Retinal pigment epithelial cell (primary cell): ENCODE measurements around the gene KMT2B.

ENCODE experiments used
- DNase-seq: peaks from one replicate; pipeline ENCODE4 v3.0.0-alpha.2; 2010; ENCODE audit warnings: low read depth
- H3K4me3 ChIP-seq: 2 replicates; pipeline ENCODE4 v1.5.1; 2011; ENCODE audit warnings: mild to moderate bottlenecking, low read length, control low read depth, moderate library complexity
- CTCF ChIP-seq: conservative IDR thresholded peaks from 2 replicates; pipeline ENCODE4 v1.5.1; 2011; ENCODE audit warnings: low read depth, low read length, control low read depth, inconsistent platforms

The KMT2B gene

GRCh38 chr19:35712567-35713505 lies 5.0 kb upstream of the KMT2B start:
- TF ChIP-seq CTCF: no peak
- H3K4me3 ChIP-seq: no peak overlapping the region
- DNase-seq: no peak

- H3K4me3 ChIP-seq: no peak overlapping the region
- no peak for TF ChIP-seq CTCF
These were observed 4.3 kb upstream of the KMT2B start for GRCh38 chr19:35713506-35713850.

GRCh38 chr19:35713904-35714495 lies 3.8 kb upstream of the KMT2B start:
- DNase-seq: no peak
- H3K4me3 ChIP-seq: no peak overlapping the region
- no peak for TF ChIP-seq CTCF

More at GRCh38 chr19:35713506-35713850, 4.3 kb upstream of the KMT2B start:
- no peak for DNase-seq

GRCh38 chr19:35714601-35715354 lies 3.0 kb upstream of the KMT2B start:
- TF ChIP-seq CTCF: no peak
- no peak for DNase-seq
- H3K4me3 ChIP-seq: no peak overlapping the region

GRCh38 chr19:35715355-35715809 lies 2.4 kb upstream of the KMT2B start:
- no peak for TF ChIP-seq CTCF
- no peak for DNase-seq
- no peak overlapping the region for H3K4me3 ChIP-seq

- no peak for TF ChIP-seq CTCF
- H3K4me3 ChIP-seq: peak overlapping the region; percentile 77
- DNase-seq: no peak
These were observed 1.6 kb upstream of the KMT2B start for GRCh38 chr19:35715981-35716800.
